Renal cortex interstitium (tissue), 11 donors: ENCODE data around the gene AIG1. TPM values are rescaled to one million over a fixed set of nuclear protein-coding genes. Genes with fewer than 3 reads are reported as not detected.
"Not testable (repeated sequence)": the region's sequence is repeated elsewhere in the genome, so short reads cannot be mapped to it uniquely, and the experiment has no call there.

Source experiments
- DNase-seq, 11 donors: peaks; one replicate each; pipeline ENCODE4 v3.0.0-alpha.2; 2013; ENCODE audit warnings: low read depth in 9 of 11, low spot score in 4 of 11; ENCODE audit errors: extremely low read depth in 1 of 11
- polyA plus RNA-seq, 3 donors: library from polyadenylated mRNA; unstranded; fragments of 120-200 nt; gene quantifications; one replicate each; pipeline ENCODE4 v1.2.1, GENCODE V29; 2013; ENCODE audit not compliant: insufficient read length in 3 of 3

The AIG1 gene
- polyA plus RNA-seq, 3 donors: 96.4 to 110 (median 103) TPM

DNA sequence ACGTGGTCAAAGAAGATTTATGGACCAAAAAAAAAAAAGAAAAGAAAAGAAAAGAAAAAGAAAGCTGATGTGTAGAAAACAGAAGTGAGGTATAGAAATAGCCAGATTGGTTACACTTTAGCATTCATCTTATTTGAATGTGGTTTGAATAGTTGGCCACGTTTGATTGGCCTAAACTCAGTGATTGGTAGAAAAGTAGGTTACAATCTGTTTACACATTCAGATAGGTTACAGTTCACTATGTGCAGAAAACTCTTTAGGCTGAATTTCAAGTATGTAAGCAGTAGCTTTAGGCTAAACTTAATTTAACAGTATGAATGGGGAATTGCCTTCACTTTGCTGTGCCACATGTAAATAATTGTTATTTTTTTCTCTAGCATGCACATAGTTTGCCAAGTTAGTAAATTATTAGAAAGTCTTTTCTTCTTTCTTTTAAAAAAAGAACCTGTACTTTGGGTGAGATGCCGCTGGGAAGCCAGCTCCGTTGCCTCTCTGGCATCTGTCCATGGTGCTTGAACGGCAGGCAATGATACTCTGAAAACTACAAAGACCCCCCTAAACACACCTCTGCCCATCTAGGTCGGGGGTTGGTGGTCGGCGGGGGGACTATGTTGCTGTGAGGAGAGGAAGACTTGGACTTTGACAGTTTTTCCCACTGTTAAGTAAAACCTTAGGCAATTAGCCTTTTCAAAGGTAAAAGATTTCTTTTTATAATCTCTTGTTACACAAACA, 173.0 kb downstream of the AIG1 start:
- DNase-seq: peak in 6 of 11 donors; percentile 4 to 20 (median 7)

DNA sequence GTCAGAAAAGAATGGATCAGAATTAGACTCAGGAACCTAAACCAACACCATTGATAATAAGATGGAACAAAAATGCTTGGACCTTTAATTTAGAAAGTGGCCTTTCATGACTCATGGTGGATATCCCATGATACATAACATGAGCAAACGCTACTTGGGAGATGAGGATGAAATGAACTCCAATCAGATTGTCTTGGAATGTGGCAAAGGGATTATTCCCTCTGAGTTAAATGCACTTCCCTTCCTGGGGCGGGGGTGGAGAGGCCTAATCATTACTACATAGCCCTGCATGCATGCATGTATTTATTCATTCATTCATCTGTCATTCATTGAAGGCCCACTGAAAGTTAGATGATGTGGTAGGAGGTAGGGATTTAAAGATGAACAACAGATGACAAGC, 174.0 kb downstream of the AIG1 start:
- no peak for DNase-seq

DNA sequence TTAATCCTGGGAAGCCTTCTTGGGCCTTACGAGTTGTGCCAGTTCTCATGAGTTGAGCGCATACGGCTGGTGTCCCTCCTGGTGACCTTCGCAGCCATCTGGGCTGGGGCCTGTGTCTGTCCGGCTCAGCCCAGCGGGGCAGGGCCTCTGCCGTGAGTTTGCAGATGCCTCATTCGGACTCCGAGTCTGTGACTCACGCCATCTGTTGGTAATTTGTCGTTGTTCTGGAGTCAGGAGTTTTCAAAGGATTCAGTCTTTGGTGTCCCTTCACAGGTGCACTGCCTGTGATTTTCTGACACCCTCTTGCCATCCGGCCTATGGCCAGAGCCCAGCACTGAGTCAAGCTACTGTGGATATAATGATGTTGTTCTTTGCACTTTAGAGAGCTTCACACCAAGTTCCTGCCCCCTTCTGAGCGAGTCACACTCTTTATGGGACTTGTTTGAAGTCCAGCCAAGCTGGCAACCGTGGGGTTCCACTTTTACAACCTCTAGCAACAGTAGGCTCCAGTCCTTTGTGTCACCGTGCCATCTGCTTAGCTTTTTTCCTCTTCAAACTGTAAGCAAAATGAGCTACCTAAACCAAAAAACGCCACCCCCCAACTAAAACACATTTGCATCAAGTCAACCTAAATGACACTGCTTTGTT, 175.6 kb downstream of the AIG1 start:
- no peak for DNase-seq

DNA sequence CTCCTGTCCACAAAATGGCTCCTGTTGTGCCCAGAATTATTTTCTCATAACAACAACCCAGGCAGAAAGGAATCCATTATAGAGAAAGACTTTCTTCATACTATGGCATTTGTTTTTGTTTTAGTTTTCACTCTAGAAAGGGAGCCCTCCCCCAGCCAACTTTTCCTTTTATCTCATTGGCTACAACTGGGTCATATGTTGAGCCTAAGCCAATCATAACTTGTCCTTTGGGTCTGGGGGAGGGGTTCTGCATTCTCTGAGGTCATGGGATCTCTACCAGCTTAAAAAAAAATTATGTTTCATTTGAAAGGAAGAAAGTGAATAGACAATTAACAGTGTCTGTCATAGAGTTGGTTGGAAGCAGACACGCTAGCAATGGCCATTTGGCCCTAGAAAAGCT, 177.6 kb downstream of the AIG1 start:
- no peak for DNase-seq

DNA sequence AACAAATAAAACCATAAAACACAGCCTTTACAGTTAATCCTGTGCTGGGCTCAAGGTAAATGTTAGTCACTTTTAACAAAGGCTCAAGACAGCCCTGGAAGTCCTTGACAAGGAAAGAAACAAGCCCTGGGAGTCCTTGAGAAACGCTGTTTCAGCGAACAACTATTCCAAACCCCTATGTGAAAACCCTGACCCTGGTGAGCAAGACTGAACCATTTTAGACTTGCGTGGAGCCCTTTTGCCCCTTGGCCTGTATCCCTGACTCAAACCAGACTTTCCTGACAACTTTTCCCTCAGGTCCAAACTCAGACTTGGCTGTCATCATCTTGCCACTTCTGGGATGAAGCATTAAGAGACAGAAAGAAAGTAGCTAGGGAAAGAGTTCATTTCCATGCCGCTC, 180.4 kb downstream of the AIG1 start:
- no peak for DNase-seq

DNA sequence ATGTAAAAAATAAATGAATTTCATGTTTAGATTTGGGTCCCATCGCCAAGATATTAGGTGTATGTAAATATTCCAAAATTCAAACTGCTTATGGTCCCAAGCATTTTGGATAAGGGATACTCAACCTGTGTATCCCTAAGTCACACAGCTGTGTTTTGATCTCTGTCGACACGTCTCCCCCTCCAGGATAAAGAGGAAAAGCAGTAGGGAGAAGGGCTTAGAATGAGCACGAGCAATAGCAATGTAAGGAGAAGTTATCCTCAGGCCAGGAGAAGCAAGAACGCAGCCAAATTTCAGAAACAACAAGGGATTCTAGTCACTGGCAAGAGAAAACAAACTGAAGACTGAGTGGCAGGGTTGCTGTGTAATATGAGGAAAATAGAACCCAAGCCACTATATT, 181.2 kb downstream of the AIG1 start:
- DNase-seq: no peak

DNA sequence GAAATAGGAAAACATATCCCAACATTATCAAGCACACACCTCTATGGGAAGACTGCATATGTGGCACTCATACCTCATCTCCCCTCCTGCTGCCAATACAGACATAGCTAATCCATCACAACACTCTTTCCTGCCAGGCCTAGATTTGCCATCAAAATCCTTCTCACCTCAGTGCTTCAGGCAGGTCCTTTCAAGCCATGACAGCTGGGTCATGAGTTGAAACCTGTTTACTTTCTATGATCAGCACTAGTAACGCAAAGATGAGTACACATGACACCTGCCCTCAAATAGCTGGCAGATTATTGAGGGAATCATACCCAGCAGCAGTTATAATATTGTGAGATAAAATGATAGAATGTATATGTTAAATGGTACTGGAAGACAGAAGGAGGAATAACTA, 183.1 kb downstream of the AIG1 start:
- no peak for DNase-seq

DNA sequence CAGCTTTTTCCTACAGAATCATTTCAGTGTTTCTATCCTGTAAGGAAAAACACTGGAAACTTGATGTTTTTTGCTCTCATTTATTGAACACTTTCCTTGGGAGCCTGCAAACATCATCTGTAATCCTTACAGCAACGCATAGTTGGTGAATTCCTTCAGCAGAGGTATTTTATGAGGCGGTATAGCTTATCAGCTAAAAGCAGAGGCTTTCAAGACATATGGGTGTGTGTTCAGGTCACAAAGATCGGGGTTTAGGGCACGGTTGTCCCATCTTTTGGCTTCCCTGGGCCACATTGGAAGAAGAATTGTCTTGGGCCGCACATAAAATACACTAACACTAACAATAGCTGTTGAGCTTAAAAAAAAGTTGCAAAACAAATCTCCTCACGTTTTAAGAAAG, 185.0 kb downstream of the AIG1 start:
- no peak for DNase-seq

DNA sequence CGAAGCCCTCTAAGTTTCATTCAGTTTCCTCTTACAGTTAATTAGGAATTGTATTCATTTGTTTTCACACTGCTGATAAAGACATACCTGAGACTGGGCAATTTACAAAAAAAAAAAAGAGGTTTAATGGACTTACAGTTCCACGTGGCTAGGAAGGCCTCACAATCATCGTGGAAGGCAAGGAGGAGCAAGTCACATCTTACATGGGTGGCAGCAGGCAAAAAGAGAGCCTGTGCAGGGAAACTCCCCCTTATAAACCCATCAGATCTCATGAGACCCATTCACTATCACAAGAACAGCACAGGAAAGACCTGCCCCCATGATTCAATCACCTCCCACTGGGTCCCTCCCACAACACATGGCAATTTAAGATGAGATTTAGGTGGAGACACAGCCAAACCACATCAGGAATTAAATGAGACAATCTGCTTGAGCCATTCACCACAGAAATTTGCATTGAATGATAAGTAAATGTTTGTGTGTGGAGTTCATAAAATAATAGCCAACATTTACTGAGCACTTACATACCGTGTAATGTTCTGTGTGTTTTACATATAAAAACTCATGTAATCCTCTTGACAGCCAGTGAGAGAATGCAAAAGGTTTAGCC, 185.6 kb downstream of the AIG1 start:
- not testable (repeated sequence) for DNase-seq

DNA sequence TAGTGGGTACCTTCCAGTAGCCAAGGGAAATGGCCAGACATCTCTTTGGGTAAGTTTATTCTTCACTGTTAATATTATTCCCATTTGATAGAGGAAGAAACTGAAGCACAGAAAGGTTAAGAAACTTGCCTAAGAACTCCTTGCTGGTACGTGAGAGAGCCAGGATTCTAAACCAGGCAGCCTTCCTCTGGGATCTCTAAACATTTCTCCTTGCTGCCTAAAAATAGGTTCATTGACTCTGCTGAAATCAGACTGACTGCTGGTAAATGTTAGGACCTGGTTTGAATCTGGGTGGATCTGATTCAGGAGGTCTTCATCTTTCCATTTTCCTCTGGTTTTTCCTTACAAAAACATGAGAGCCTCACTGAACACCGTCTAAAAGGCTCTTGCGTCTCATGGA, 186.9 kb downstream of the AIG1 start:
- DNase-seq: no peak

DNA sequence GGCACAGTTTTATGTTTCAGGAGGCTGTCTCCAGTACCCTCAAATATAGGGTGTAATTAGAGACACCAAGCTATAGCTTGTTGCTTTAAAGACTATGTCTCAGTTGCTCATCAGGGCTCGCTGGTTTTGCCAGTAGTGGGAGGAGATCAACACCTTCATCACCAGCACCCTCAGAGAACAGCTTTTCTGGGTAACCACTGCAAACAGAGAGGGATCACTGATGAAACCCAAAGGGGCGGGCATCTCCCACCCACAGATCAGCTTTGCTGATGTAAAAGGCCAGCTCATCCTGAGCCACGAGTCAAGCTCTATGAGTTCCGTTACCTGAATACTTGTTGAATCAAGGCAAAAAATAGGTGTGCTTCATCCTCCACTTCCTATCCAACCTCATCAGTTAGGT, 187.7 kb downstream of the AIG1 start:
- DNase-seq: no peak

DNA sequence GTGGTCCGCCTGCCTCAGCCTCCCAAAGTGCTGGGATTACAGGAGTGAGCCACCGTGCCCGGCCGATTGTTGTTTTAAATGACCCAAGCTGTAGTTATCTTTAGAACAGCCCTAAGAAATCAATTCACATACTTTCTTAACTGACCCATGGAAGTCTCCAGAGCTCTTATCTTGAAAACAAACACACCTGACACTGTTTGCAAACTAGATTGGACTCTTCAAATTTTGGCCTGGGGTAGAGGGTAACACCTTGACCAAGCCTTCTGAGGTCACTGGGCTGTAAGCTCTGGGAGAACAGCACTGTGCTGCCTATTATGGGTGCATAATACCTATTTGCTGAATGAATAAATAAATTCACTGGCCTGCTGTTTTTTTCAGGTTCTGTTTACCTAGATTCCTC, 190.6 kb downstream of the AIG1 start:
- DNase-seq: no peak

DNA sequence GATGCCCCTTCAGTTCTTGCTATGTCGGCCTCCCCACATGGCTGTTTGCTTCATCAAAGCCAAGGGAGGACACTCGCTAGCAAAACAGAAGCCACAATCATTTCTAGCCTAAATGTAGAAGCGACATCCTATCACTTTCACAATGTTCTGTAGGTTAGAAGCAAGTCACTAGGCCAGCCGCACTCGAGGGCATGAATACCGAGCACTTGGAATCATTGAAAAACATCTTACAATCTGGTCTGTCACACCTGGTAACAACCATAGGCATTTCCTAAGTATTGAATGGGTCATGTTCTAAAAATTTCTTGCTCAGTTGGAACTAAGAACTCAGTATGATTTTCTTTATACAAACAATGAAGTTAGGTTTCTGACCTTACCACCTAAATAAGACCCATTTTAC, 192.3 kb downstream of the AIG1 start:
- no peak for DNase-seq

DNA sequence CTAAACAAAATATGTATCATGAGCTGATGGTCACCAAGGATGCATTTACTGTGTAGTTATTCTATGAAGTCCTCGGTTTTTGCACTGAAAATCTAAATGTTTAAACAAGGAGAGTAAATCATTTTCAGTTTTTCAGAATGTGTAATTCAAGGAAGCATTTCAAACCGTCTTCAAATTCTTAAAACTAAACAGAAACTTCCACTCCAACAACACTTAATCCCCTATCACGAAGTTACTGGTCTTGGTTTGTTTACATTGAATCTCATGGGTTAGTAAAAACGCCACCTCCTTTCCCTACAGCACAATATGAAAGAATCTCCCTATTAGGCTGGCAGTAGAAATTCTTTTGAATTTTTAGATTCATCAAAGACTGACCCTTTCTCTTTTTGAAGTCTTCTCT, 192.9 kb downstream of the AIG1 start:
- DNase-seq: no peak

DNA sequence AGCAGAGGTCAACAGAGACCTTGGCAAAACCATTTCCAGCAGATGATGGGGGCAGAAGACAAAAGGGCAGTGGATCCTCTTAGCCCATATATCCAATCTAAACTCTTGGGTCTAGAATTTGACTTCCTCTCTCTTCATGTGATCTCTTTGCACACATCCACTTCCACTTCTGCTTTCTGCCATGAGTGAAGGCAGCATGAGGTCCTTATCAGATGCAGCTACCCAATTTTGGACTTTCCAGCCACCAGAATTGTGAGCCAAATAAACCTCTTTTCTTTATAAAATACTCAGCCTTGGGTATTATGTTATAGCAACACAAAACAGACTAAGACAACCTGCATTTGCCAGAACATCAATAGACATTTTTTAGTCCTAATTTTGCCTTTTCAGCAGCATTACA, 198.3 kb downstream of the AIG1 start:
- DNase-seq: no peak

DNA sequence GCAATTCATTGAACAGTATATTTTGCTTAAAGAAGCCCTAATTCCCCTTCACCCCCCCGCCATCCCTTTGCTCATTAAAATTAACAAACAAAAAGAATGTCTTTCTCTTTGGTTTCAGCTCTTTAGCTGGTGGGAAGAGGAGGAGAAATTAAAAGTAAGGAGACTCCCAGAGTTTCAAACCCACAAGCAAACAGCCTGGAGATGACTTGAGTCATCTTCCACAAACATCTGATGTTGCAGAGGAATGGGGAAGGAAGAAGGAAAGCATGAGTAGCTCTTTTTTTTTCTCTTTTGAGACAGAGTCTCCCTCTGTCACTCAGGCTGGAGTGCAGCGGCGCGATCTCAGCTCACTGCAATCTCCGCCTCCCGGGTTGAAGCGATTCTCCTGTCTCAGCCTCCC, 200.2 kb downstream of the AIG1 start:
- no peak for DNase-seq

DNA sequence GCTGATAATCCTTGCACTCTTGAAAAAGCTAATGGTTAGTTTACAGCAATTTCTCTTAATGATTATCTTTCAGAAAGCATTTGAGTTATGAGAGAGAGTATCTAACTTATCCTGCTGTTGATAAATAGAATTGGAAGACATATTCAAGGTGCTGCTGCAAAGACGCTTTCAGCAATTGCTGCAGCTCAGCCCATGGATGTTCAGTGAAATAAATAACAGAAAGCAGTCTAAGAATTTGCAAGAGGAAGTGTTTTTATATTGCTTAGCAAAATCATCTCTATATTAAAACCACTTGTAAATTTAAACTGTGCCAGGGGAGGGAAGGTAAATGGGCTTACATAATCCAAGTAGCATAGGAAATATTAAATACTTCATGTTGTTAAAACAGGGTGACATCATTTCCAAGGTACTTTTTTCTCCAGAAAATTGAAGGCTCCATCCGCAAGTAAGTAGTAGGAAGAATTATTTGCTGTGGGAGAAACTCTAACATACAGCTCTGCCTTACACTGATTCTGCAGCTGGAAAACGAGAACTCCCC, 201.3 kb downstream of the AIG1 start:
- DNase-seq: no peak

DNA sequence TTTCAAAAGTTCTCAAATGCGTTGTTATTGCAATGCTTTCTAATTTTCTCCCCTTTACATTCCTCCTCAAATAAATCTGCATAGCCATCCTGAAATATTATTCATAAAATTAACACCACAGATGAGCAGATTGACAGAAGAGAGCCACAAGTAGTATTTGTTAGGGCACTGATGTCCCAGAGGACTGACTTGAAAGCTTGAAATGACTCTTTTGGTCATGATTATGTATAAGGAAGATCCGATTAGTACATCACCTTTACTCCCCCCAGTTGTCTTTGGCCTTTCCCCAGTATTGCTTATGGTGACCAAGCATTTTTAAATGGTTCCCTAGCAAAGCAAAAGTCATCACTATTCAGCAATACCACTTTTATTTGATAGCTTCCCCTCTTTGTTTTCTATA, 202.2 kb downstream of the AIG1 start:
- DNase-seq: no peak

DNA sequence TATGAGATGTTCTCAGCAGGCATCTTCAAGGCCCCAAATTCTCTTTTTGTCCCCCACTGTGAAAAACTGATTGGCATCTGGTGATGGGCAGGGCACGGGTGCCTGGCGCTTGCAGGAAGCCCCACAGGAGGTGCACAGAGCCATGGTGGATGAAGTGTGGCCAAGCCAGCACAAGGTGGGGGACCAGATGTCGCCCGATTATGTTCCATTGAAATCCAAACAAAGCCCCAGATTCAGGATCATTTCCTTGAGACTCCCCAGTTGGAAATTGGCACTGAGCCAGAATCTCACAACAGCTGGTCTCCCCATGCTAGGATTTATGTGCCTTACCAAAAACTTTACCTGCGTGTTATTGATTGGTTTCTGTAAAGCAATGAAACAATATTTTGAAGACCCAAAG, 203.7 kb downstream of the AIG1 start:
- DNase-seq: no peak

DNA sequence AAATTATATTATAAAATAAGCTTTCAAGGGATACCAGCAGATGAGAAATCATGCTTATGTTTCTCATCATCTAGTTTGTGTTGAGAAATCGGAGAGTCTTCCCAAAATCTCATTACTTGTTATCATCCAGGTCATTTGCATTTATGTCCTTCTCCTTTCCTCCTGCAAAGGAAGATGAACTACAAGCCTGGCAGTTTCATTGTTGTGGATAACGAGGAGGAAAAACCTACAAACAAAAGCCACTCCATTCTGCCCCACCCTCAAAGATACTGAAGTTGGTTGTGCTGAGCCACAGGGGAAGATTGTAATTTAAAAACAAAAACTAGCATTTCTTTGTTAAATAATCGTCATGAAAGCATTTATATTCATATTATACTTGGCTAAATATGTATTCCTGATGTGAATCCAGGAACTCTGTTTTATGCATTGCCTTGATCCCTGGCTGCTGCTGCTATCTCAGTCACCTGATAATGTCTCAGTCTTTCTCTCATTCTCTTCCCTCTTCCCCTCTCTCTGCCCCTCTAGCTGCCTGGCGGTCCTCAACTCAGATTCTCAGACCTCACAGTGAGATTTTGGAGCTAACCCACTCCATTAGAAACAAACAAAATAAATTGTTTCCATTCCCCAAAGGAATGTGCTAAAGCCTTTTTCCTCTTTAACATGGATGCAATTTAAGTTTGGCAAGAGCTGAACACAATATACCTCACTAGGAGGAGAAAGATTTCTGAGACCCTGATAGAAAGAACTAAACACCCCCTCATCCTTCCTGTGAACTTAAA, 204.5 kb downstream of the AIG1 start:
- no peak for DNase-seq
